ENCODE results near the gene KPRP.

- TF ChIP-seq YY1 (IDR thresholded peaks at IDR 0.05; ENCODE audit: insufficient read depth, insufficient read length) (no peak), ZNF274 (IDR thresholded peaks at IDR 0.05; ENCODE audit: low read depth, low read length) (no peak)
Measured at GRCh38 chr1:152811050-152811449, 53.2 kb downstream of the KPRP start.

Measured in NT2/D1 (cell line).